Stimulated activated CD4-positive, alpha-beta T cell treated with anti-CD3 and anti-CD28 coated beads, Interleukin-1b, Interleukin-23, amount 100 ng/mL, for 4 hours (primary cell): ENCODE measurements around the gene AUTS2.

Experiments used
- DNase-seq, 2 donors: peaks; one replicate each; pipeline ENCODE4 v3.0.0-alpha.2; 2020; ENCODE audit warnings: low read depth in 2 of 2

AUTS2 gene

DNA sequence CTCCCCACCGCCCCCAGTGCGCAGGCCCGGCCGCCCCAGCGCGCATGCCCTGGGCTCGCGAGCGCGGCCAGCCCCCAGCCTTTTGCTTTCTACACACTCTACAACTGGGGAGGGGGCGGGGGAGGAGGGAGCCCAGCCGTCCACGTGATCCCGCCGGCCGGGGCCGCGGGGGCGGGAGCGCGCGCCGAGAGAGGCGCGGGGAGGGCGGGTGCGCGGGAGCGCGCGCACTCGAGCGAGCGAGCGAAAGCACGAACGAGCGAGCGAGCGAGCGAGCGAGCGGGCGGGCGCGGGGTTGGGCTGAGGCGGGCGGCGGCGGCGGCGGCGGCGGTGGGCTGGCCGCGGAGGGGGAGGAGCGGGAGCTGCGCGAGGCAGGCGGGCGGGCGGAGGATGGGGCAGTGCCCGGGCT is at the start of gene AUTS2:
Gene AUTS2 (plus strand): TSS at position 395 of the 406 bp plus-strand sequence. CDS start 1,179 bp downstream, outside the sequence.
- DNase-seq, result peak; percentile 27 to 35

GRCh38 chr7:69550991-69551390 is 47.3 kb upstream of the AUTS2 start:
- no peak for DNase-seq

GRCh38 chr7:69553190-69553589 is 45.1 kb upstream of the AUTS2 start:
- DNase-seq, result no peak

DNA sequence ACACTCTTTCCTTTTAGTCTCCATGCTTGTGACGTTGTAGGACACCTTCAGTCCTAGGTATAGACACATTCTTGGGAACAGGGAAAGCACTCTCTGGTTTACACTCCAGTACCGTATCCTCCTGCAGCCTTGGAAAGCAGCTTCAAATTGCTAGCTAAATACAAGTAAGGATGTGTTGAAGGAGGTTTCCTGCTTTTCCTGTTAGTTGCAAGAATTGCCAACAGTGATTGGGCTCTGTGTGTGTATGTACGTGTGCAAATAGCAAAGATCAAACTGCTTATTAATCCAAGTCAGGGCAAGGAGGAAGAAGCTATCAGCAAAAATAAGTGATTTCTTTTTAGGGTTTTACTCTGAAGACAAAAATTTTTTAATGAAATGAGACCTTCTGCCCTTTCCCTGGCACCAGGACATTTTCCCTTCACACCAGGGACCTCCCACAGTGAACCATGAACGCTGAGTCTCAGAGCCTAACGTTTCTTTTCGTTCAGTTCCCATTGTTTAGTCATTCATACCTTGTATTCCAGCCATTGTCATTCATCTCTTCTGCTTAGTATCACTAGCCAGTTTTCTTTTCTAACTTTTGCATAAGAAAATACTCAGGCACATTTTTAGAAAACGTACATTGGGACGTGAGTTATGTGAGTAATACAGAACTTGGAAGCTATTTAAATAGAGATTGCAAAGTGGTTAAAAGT is 36.9 kb upstream of the AUTS2 start:
- DNase-seq, result no peak

- DNase-seq, result no peak
Measured at GRCh38 chr7:69564454-69565417, 33.5 kb upstream of the AUTS2 start.

- no peak for DNase-seq
Measured at GRCh38 chr7:69567800-69568199, 30.5 kb upstream of the AUTS2 start.

DNA sequence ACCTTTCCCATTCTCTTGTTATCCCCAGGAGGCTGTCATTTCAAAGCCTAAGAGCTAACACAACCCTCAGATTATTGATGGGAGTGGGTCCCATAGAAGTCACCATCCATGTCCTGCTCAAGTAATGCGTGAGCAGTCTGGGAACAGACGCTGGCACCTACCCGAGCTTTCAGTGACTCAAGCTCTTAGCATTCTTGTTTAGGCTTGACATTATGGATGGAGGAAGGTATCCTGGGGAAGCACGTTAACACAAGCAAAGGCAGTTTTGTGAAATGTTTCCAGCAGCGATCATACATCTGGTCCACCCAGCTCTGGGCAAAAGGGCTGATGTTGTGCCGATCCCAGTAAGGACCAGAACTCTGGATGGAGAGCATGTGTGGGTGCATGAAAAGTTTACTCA is 30.0 kb upstream of the AUTS2 start:
- DNase-seq, result no peak

DNA sequence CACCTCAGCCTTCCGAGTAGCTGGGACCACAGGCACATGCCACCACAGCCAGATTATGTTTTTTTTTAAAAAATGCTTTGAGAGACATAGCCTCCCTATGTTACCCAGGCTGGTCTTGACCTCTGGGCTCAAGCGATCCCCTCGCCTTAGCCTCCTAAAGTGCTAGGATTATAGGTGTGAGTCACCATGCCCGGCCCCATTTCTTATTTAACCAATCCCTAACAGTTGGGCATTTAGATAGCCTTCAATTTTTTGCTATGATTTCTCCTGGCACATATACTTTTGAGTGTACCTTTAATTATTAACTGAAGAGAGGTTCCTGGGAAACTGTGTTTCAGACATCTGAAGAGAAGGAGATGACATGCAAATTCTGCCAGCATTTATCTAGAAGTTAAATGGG is 22.6 kb upstream of the AUTS2 start:
- DNase-seq, result no peak

DNA sequence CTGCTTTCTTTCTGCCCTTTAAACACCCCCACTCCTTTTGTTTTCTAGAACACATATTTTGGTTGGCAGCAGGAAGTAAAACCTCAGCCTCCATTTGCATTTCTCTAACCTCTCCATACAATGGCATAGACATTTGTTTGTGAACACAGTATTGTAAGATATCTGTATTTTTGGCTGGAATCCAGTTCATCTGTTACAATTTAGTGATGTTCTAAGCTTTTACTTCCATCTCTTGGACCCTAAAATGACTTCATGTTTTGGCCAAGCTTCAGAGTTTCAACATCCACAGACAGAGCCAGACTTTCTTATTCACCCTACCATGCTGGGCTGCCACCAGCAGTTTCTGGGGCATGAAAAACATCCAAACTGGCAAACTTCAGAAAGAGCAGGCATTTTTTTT is 21.1 kb upstream of the AUTS2 start:
- no peak for DNase-seq

- no peak for DNase-seq
Measured at GRCh38 chr7:69585169-69585568, 13.1 kb upstream of the AUTS2 start.

GRCh38 chr7:69586321-69586720 is 12.0 kb upstream of the AUTS2 start:
- DNase-seq, result no peak

DNA sequence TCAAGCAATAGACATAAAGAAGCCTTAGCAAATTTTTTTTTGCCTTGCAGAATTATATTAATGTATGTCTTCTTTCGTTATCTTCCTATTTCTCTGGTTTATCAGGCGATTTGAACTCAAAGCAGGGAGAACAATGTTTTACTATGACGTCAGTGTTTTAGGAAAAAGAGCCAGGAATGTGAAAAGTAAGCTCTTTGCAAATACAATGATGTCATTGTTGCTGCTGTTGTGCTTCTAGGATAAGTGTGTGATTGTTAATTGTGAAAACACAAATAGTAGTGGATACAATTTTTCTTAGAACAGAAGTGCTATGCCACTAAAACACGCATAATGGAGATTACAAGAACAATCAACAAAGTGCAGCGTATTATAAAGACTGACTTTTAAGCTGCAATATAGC is 9.5 kb upstream of the AUTS2 start:
- DNase-seq, result no peak

DNA sequence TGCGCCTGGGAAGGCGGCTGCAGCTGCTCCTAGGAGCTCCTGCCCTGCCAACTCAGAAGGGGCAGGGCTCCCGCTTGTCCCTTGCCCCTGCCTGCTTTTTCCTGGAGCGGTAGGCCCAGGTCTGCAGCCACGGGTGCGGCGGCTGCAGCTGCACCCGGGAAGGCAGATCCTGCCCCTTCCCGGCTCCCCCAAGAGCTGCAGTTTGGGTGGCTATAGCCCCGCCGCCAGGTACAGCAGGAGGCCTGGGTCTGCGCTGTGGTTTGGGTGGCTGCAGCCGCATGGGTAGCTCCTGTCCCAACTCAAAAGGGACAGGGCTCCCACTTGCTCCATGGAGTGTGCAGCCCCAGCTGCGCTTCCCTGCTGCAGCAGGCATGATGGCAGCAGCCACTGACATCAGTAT is 6.5 kb upstream of the AUTS2 start:
- no peak for DNase-seq

DNA sequence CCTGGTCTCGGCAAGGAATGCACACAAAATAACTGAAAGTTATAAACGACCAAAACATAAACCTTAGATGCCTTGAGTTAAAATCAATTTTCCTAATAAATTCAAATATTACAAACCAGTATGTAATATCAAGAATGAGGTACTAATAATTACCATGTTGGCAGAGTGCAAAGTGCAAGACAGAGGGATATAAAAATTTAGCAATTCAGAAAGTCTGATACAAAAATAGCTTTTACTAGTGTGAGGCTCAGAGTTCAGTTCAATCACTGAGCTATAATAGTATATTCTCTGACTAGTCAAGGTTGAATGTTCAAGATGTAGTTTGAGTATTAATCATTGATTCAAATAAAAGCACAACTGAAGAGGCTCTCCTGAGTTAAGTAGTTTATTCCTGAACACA is 4.8 kb upstream of the AUTS2 start:
- DNase-seq, result no peak

- DNase-seq, result no peak
Measured at GRCh38 chr7:69595415-69595814, 2.9 kb upstream of the AUTS2 start.

- no peak for DNase-seq
Measured at GRCh38 chr7:69596056-69596455, 2.2 kb upstream of the AUTS2 start.

- DNase-seq, result no peak
Measured at GRCh38 chr7:69596723-69597277, 1.5 kb upstream of the AUTS2 start.

DNA sequence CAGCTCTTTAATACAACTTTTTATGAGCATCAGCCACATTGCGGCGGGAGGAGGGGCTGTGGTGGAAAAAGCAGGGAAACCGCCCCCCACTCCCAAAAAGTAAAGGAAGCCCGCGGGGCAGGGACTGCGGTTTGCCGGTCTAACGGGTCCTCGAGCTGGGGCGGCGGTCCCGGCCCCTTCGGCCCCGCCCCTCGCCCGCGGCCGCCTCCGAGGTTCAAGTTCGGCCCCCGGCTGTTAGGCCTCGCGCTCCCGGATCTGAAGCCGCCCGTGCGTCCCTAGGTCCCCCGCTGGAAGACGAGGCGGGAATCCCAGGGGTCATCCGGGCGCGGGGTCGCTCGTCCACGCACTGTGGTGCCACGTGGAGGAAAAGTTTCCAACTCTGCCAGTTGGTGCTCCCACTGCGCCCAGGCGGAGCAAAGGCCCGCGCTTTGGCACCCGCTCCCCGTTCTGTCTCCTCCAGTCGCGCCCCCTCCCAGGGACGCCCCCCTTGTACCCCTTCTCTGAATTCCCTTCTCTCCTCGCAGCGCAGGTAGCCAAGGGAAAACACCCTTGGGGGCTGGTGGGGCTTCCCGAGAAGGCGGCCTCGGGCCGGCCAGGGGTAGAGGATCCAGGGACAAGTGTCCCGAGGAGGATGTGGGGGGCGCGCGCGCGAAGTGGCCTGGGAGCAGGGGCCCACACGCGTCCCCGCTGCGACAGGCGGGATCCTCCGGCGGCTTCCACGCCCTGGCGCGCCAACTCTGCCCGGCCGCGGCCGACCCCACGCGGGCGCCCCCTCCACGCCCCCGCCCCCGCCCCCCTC is 798 bp upstream of the AUTS2 start:
- DNase-seq, result no peak

DNA sequence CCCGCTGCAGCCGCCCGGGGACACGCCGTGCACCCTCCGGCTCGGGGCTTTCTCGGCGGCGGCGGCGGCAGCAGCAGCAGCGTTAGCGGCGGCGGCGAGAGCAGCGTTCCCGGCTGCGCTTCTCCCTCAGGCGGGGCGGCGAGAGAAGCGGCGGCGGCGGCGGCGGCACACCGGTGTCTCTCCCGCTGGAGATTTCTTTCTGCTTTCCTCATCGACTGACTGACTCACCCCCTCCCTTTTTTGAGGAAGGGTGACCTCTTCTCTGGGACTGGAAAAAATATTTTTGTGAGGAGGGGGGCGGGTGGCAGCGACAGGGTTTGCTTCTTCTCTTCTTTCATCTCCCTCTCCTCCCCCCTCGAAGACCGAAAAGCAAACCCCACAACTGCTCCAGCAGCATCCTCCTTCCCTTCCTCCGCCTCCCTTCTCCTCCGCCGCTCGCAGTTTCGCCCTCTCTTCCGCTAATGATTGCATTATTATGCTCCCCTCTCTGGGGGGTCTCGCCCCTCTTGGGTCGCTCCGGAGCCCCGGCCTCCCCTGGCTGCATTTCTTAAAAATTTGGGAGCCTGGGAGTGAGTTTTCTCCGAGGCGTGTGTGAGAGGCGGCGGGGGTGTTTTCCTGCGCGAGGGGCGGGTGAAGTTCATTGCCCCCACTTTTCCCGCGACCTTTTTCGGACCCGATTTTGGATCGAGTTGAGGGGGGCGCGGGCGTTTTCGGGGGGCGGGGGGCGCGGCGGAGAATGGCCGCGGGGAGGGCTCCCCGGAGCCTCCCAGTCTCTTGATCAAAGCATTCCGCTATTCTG is 411 bp downstream of the AUTS2 start:
- DNase-seq, result no peak

DNA sequence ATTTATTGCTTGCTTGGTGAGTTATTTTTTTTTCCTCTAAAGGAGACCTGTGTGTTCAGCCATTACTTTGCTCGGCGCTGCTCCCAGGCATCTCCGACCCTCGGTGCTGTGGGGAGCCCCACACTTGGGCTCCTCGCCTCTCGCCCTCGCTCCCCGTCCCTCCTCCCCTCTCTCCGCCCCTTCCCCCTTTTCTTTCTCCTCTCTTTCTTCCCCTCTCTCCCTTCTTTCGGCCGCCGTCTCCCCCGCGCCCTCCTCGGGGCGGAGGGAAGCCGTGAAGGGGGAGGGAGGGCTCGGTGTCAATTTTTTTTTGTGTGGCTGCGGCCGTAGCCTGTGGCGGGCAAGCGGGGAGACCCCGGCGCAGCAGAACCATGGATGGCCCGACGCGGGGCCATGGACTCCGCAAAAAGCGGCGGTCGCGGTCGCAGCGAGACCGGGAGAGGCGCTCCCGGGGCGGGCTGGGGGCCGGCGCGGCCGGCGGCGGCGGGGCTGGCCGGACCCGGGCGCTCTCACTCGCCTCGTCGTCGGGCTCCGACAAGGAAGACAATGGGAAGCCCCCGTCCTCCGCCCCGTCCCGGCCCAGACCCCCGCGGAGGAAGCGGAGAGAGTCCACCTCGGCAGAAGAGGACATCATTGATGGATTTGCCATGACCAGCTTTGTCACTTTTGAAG is 1.1 kb downstream of the AUTS2 start:
- no peak for DNase-seq
